UCSD-AML1 (cell line): ENCODE results near the gene ANKS1B.

Experiments used
- DNase-seq: peaks from one replicate; lab custom pipeline; 2025; ENCODE audit not compliant: unreplicated experiment; lab: John Stamatoyannopoulos, UW

ANKS1B gene

GRCh38 chr12:98699586-98699985 is 1285.2 kb downstream of the ANKS1B start:
- no peak for DNase-seq

- peak; percentile 60 for DNase-seq
Measured at GRCh38 chr12:98698603-98699463, 1285.9 kb downstream of the ANKS1B start.

GRCh38 chr12:98697209-98697608 is 1287.5 kb downstream of the ANKS1B start:
- DNase-seq, result no peak

GRCh38 chr12:98696036-98696646 is 1288.6 kb downstream of the ANKS1B start:
- no peak for DNase-seq

- no peak for DNase-seq
Measured at GRCh38 chr12:98691351-98691750, 1293.4 kb downstream of the ANKS1B start.

- DNase-seq, result no peak
Measured at GRCh38 chr12:98686603-98687002, 1298.1 kb downstream of the ANKS1B start.
